KG1 (cell line): ENCODE results near the gene GPALPP1.
"Not testable (repeated sequence)": the region's sequence is repeated elsewhere in the genome, so short reads cannot be mapped to it uniquely, and the experiment has no call there.

Source experiments
- DNase-seq: peaks from one replicate; lab custom pipeline; 2025; lab: John Stamatoyannopoulos, UW

The GPALPP1 gene

GRCh38 chr13:45063889-45064288, 74.6 kb downstream of the GPALPP1 start:
- DNase-seq, result not testable (repeated sequence)

DNA sequence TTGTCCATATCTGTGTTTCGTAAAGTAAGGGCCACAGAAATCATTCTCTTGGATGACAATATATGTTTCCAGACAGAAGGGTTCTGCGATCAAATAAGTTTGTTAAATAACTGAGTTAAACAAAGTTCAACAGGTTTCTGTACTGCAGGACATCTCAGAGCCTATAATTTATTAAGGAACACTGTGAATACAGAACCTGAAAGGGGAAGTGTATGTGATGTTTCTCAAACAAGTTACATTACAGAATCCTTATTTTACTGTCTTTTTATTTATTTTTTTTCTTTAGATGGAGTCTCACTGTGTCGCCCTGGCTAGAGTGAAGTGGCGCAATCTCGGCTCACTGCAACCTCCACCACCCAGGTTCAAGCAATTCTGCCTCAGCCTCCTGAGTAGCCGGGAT, 75.6 kb downstream of the GPALPP1 start:
- DNase-seq, result no peak

GRCh38 chr13:45068036-45069001, 79.0 kb downstream of the GPALPP1 start:
- DNase-seq, result no peak

- DNase-seq, result no peak
Observed at GRCh38 chr13:45073809-45074208, 84.5 kb downstream of the GPALPP1 start.

DNA sequence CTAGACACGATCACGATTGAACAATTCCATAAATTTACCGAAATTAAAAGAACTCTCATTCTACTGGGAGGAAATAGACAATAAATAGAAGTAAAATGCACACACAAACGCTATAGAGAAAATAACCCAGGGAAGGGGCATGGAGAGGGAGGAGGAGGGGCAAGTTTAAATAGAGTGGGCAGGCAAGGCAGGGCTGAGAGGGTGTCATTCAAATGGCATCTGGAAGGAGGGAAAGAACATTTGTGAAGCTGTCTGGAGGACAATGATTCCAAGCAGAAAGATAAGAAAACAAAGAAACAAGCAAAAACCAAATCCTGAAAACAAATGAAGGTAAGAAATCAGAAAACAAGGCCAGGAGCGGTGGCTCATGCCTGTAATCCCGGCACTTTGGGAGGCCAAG, 85.4 kb downstream of the GPALPP1 start:
- DNase-seq, result no peak

- no peak for DNase-seq
Observed at GRCh38 chr13:45078003-45078402, 88.7 kb downstream of the GPALPP1 start.
